SK-N-SH treated with all-trans-retinoic acid at 6 μM for 48 hours (cell line): Measurements from ENCODE around the gene SELPLG.

Source experiments
- CREB5 ChIP-seq: fragments of 250-450 bp; sonication (Bioruptor Pico); IDR thresholded peaks from 2 replicates; pipeline ENCODE4 v1.5.1; 2020; ENCODE audit warnings: low read depth, mild to moderate bottlenecking, moderate library complexity
- CSRNP3 ChIP-seq: fragments of 250-450 bp; sonication (Bioruptor Pico); IDR thresholded peaks from 2 replicates; pipeline ENCODE4 v1.5.1; 2021; ENCODE audit warnings: mild to moderate bottlenecking, moderate library complexity
- GLIS3 ChIP-seq: fragments of 250-450 bp; sonication (Bioruptor Pico); IDR thresholded peaks from 2 replicates; pipeline ENCODE4 v1.5.0; 2020; ENCODE audit warnings: mild to moderate bottlenecking, moderate library complexity
- ISL1 ChIP-seq: fragments of 250-450 bp; sonication (Bioruptor Pico); IDR thresholded peaks from 2 replicates; pipeline ENCODE4 v2.1.2; 2022; ENCODE audit warnings: mild to moderate bottlenecking, moderate library complexity
- OSR1 ChIP-seq: fragments of 250-450 bp; sonication (Bioruptor Pico); IDR thresholded peaks from 2 replicates; pipeline ENCODE4 v1.8.0; 2022; ENCODE audit warnings: moderate library complexity, mild to moderate bottlenecking, inconsistent platforms
- PATZ1 ChIP-seq: fragments of 250-450 bp; sonication (Bioruptor Pico); IDR thresholded peaks from 2 replicates; pipeline ENCODE4 v1.8.0; 2020; ENCODE audit warnings: mild to moderate bottlenecking, moderate library complexity, borderline replicate concordance
- POU6F1 ChIP-seq: fragments of 250-450 bp; sonication (Bioruptor Pico); IDR thresholded peaks from 2 replicates; pipeline ENCODE4 v1.8.0; 2021; ENCODE audit warnings: low read depth, mild to moderate bottlenecking, moderate library complexity, borderline replicate concordance
- TSHZ2 ChIP-seq: fragments of 250-450 bp; sonication (Bioruptor Pico); IDR thresholded peaks from 2 replicates; pipeline ENCODE4 v1.5.0; 2020; ENCODE audit warnings: mild to moderate bottlenecking, moderate library complexity
- ZFP3 ChIP-seq: fragments of 250-450 bp; sonication (Bioruptor Pico); IDR thresholded peaks from 2 replicates; pipeline ENCODE4 v1.5.0; 2020; ENCODE audit warnings: mild to moderate bottlenecking, moderate library complexity
- ZFP30 ChIP-seq: fragments of 450-650 bp; formaldehyde crosslinking; IDR thresholded peaks from 2 replicates; pipeline ENCODE4 v1.5.0; 2022; ENCODE audit warnings: mild to moderate bottlenecking, moderate library complexity
- ZNF70 ChIP-seq: fragments of 450-650 bp; formaldehyde crosslinking; IDR thresholded peaks from 2 replicates; pipeline ENCODE4 v1.5.0; 2020; ENCODE audit warnings: mild to moderate bottlenecking, moderate library complexity
- ZNF8 ChIP-seq: fragments of 450-650 bp; formaldehyde crosslinking; IDR thresholded peaks from 2 replicates; pipeline ENCODE4 v1.5.0; 2020; ENCODE audit warnings: mild to moderate bottlenecking, moderate library complexity

DNA sequence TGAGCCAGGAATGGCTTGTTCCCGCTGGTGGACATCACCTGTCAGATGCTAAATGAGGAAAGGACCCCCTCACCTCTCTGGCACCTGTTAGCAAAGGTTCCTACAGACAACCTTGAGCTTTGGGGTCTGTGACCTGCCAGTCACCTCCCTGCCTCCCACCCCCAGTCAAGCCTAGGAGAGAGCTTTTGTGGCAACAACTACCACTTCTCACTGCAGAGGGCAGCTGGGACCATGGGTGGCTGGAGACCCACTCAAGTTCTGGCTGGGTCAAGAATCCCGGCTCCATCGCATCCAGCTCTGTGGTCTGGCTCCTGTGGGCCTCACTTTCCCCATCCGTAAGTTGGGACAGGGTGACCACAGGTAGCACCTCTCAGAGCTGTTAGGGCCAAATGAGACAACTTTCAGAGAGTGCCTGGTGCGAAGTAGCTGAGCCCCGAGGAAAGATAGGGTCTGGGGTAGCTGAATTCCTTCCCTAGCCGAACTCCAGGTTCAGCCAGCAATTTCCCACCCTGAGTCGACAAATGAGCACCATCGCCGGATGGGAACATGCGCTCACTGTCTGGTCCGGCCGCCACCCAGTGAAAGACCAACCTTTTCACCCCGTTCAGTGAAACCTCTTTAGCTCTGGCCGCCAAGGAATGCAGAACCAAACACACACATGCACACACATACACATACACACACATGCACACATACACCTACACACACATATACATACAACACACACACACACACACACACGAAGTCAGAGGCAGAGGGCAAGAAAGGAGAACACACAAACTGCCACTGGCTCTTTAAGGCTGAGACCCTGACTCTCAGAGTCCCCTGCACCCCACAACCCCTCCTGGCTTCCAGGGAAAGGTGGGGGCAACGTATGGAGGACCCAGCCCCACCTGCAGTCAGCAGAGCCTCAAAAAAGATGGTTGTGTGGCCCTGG, 37.7 kb downstream of the SELPLG start:
- no peak for TF ChIP-seq CSRNP3 (CRISPR knock-in tag)
- no peak for TF ChIP-seq PATZ1 (CRISPR knock-in tag)
- no peak for TF ChIP-seq ZFP3 (CRISPR knock-in tag)
- TF ChIP-seq OSR1 (CRISPR knock-in tag): no peak
- no peak for TF ChIP-seq CREB5 (CRISPR knock-in tag)
- TF ChIP-seq TSHZ2: no peak
- no peak for TF ChIP-seq ISL1 (CRISPR knock-in tag)
- TF ChIP-seq ZFP30 (CRISPR knock-in tag): no peak
- no peak for TF ChIP-seq ZNF70
- TF ChIP-seq GLIS3: no peak
- no peak for TF ChIP-seq ZNF8
- no peak for TF ChIP-seq POU6F1
